Activated CD4-positive, alpha-beta T cell treated with anti-CD3 and anti-CD28 coated beads for 4 hours (primary cell): Measurements from ENCODE around the gene NCF2.

Experiments
- DNase-seq, 2 donors: peaks; one replicate each; pipeline ENCODE4 v3.0.0-alpha.2; 2020

NCF2 gene

DNA sequence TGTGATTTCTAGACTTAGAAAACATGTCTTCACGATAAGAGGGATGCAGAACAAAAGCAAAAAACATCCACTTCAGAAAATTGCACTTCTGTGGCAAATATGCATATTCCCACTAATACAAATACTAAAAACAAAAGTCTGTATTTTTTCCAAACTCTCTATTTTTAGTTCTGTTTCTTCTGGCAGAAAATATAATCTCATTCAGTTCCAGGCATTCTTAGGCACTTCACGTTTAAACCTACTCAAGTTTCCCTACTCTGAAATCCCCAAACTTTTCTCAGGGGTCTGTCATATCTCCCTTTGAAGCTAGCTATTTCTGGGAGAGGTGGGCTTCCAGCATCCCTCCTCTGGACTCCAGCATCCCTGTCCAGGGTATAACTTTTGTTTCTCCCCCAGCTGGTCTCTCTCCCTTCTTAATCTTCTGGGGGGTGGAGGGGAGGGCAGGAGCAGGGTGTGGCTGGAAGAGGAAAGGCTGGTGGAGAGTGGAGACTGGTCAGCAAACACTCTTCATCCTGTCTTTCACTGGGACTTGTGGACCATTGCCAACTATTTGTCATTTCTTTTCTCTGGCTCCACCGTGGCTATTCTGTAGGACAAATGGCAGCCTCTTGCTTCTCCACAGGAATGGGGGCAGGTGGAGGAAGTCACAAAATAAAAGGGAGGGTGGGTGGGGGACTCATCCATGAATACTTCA is 19.6 kb upstream of the NCF2 start:
- DNase-seq, result no peak

DNA sequence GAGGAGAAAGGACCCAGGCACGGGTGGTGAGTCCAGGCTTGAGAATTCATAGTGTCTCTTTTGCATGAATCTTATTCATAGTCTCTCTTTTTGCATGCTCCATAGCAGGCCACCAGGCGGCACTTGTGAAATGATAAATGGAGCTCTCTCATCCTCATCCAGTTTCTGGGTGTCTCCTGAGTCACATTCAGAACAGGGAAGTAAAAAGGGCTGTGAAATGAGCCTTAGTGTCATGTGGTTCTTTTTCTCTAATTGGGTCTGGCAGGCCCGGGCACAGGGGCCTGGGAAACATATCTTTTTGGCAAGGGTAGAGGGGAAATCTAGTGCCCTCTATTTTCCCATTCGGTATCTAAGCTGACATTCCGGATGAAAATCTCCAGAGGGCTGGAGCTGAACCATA is 19.1 kb upstream of the NCF2 start:
- no peak for DNase-seq

DNA sequence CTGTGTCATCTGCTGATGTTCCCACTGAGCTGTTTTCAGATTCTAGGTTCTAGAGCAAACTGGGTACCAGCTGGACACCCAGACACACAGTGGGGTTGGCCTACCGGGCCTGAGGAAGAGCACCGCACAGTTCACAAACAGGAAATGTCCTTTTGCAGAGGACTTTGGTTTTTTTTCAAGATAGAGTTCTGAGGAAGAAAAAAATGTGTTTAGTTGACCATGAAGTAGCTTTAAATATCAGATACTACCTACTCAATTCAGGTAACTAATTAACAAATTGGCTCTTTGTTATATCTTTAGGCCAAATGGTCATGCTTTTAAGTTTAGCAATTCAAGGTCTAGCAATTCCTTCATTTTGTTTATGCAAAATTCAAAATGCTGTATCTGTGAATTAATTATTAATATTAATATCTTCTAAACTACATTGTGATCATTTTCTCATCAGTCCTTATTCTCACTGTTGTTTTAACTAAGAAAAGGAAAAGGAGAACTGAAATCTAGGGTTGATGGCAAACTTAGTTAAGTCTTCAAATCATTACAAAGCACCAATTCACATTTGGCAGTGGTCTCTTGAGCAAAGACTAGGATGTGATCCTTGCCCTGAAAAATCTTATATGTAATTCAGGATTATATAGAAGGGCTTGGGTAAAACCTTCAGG is 17.2 kb upstream of the NCF2 start:
- DNase-seq, result no peak

DNA sequence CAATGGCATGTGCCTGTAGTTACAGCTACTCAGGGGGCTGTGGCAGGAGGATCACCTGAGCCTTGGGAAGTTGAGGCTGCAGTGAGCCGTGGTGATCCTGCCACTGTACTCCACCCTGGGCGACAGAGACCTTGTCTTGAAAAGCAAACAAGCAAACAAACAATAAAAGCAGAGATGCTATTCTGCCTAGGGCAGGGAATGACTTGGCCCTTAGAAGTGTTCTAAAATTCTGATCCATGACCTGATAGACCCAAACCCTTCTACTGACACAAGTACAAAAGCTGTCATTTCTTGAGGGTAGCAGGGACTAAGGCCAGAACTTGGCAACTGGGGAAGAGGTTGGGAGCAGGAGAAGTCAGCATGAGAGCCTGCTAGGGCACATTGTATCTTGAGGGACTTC is 15.6 kb upstream of the NCF2 start:
- no peak for DNase-seq

DNA sequence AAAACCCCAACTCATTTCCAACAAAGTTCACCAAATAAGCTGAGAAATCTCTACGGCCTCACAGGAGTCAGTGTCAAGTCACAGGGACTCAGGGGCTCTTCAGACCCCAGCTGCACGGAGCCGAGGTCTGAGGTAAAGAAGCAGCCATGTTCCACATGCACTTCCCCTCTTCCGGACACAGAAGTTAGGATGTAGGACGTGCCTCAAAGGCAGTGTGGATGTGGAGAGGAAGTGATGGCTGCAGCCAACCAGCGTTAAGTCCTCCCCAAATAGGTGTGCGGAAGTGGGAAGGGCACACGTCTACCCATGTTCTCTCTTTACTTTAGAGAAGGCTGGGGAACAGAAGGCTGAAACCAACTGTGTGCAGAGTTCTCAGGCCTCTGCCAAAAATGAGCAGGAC is 14.6 kb upstream of the NCF2 start:
- DNase-seq, result no peak

DNA sequence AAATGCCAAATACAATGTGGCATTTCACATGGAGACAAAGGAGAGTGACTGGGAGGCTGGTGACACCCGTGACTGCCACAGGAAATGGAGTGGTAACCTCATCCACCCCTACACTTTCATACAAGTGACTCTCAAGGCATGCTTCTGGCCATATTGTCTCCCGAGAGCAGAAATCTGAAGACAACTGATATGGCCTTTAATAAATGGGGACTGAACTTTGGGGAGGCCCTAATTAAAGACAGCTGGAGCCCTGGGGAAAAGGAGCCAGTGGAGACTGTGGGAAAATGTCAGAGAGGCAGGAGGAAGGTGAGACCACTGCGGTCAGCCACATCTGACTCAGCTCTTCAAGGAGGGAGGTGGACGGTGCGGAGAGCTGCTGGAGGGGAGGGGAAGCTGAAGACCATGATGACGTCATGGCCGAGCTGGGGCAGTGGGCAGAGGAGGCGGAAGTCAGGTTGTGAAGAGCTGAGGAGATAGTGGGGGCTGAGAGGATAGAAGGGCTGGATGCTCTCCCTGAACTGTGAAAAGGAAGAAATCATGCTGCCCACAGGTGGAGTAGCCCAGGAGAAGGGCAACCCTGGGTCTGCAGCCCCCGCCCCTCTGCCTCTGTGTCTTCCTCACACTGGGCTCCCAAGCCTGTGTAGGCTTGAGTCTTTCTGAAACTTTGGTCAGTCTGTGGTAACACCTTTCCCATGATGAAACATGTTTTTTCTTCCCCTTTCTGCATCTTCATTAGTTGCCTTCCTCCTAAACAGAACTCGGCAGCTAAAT is 14.0 kb upstream of the NCF2 start:
- no peak for DNase-seq

DNA sequence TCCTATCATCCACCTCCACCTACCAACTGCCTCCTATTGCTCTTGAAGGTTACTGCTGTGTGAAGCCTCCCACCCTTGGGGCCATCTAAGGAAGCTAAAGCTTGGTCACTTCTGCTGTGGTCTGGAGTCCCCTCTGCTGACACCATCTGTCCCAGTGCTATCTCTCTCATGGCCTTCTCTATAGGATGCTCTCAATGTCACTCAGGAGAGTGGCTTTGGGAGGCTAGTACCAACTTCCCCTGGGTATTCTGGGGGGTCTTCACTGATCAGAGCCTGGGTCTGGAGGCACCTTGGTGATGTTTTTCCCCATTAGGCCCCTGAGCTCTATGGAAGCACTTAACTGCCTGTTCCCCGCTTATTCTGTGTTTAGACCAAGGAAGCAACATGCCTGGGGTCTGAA is 12.3 kb upstream of the NCF2 start:
- no peak for DNase-seq

DNA sequence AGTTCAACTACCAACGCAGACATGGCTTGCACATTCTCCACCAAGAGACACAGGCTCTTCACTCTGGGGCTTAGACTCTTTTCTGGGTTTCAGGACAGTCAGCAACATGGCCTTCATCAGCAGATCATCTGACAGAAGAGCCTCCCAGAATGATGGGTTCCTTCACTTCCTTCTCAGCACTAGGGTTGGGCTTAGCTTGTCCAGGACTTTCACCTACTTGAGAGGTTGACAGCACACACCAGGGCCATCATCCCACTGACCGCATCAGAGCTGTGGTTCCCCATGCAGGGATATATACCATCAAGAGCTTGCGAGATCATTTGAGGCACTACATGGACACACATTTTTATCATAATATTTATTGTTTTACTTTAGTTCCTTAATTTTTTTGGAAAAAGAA is 10.4 kb upstream of the NCF2 start:
- DNase-seq, result no peak

DNA sequence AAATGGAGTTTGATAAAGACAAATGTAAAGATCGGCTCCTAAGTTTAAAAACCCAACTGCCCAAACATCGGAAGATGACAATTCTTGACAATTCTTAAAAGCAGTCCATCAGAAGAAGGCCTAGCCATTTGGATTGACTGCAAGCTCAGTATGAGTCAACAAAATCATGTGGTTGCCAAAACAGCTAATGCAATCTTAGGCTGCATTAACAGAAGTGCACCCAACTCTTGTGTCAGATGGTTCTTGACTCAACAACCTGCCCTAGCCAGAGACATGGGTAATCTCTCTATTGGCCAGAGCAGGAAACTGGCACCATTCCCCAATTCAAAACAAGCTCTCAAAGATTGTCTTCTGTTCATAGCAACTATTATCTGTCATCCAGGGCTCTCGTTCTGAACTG is 9.9 kb upstream of the NCF2 start:
- no peak for DNase-seq

DNA sequence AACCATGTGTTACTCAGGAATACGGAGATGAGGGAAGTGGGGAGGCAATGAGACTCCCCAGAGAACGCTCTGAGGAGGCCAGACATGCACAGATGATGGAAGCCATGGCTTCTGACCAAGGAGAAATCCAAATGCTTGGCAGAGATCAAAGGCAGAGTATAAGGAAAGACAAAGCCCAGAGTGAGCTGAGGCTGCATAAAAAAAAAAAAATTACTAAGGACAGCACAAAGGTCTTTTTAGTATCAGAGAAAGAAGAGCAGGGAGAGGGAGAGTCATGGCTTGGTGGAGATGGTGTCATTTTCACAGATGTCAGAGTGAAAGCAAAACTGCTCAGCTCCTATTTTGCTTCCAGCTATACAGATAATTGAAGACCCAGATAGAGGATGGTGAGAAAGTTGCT is 8.1 kb upstream of the NCF2 start:
- DNase-seq, result no peak

DNA sequence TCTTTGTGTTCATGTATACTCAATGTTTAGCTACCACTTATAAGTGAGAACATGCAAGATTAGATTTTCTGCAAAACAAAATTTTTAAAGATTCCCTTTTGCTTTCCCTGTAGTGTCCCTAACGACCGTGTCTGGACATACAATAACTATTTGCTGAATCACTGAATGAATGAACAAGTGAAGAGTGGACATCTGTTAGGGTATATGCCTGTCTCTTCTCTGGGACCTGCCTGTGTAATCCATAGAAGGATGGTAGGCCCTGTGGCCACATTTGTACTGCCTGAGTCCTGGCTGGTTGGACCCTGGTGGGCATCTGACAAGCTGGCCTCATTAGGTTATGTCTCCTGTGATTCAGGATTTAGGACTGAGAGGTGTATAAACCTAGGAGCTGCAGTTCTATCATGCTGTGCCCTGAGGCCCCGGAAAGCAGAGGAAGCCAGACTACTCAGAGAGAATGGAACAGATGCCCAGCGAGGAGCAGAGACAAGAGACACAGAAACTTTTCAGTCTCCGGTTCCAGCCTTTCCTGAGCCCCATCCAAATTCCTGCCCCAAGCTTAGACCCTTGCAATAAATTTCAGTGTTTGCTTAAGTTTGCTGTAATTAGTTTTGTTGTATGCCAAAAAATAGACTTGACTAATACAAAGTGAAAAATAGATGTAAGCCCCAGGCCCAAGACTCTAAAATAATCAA is 7.5 kb upstream of the NCF2 start:
- DNase-seq, result no peak

DNA sequence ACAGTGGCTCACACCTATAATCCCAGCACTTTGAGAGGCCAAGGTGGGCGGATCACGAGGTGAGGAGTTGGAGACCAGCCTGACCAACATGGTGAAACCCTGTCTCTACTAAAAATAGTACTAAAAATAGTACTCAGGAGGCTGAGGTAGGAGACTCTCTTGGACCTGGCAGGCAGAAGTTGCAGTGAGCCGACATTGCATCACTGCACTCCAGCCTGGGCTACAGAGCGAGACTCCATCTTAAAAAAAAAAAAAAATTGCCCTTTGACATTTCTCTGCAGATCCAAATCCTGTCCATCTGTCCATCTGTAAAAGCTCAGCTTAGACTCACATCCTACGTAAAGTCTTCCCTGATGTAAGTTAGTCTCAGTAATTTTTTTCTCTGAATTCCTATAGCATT is 6.2 kb upstream of the NCF2 start:
- no peak for DNase-seq

DNA sequence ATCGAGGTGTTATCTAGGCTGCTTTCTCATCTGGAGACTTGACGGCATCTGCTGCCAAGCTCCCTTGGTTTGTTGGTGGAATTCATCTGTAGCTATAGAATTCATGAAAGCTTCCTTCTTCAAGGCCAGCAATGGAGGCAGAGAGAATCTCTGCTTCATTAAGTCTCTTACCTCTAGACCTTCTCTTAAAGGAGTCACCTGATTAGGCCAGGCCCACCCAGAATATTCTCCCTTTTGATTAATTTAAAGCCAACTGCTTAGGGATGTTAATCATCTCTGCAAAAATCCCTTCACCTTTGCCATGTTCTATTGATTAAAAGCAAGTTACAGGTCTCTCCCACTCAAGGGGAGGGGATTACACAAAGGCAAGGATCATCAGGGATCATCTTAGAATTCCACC is 5.3 kb upstream of the NCF2 start:
- no peak for DNase-seq

DNA sequence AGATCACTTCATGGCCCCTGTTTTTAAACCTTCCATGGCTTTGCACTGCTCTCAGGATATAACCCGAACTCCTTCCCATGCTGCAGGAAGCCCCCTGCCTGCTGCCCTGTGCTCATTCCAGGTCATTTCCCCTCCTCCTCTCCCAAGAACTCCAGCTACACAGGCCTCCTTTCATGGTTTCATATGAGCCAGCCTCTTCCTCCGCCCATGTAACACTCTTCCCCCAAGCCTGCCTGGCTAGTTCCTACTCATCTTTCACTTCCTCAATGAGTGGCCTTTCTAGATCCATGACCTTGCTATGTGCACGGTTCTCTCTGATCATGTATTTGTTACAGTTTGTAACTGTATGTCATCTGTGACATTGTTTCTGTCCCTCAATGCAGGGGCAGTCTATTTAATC is 3.1 kb upstream of the NCF2 start:
- no peak for DNase-seq

DNA sequence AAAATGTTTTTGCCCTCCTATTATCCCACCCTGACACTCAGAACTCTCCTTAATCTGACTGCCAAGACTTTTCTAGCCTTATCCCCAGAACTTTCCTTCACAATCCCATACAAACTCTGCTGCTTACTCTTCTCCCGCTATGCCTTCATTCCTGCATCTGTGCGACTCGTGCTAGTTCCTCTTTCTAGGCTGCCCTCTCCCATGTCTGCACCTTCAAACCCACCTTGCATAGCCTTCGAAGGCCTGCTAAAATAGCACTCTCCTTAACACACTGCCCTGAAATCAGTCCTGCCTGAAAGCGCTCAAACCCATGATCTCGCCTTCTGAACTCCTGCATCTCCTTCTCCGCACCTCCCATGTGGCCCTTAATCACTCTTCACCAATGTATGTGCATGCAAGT is 2.5 kb upstream of the NCF2 start:
- no peak for DNase-seq

DNA sequence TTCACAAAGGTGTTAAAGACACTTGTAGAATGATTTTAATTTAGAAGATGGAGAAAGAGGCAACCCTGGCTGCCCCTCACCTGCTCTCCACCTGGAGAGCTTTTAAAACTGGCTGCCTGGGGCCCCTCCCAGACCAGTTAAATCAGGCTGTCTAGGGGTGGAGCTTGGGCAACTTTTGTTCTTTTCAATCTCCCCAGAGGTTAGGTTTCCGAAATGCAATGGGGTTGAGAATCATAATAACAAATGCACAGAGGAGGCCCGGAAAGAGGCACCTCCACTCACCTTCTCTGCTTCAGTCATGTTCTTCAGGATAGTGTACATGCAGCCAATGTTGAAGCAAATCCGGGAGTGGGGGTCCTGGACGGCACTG is 400 bp downstream of the NCF2 start:
- no peak for DNase-seq

DNA sequence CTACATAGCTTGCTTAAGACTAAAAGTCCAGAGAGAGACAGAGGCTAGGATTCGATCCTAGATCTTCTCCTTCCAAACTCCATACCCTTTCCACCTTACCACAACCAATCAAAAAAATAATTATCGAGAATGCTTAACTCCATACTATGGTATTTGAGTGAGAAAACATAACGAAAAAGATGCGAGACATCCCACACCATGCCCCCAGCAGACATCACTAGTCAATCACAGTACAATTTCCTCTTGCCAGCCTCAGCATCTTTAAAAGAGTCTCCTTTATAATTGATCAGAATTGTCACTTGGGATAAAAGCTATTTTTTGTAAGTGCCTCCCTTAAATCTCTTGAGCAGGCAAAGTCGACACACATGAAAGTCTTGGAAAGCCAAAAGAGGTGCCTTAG is 875 bp downstream of the NCF2 start:
- no peak for DNase-seq

DNA sequence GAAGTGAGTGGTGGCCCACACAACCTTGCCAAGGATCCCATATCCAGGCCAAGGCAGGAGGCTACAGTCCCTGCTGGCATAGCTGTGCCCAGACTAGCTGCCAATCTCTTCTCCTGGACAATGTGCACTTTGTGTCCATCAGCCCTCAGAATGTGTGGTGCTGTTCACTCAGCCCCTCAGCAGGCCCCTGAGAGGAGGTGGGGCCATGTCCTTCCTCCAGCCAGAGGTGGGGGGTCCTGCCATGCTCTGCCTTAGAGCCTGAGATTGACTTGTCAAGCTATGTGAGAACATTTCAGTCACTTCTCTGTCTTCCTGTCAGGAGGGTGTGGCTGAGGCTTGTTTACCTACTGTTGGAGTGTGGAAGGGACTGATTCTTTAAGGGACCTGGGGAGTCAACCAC is 1.4 kb downstream of the NCF2 start:
- no peak for DNase-seq

DNA sequence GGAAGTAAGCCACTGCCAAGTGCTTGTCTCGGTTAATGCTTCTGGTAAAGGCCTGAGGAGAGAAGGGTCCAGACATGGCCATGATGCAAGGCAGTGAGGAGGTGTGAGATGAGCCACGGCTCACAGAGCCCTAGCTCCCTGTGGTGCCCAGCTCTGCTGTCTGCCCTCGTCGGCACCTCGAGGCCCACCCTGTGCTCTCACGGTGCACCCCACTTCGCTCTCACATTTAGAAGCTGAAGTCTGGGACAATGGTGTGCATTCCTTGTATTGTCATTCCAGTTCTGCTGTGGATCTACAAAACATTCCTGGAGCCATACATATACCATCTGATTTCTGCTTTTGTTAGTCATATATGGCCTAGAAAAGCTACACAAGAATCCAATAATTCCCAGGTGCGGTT is 3.3 kb downstream of the NCF2 start:
- DNase-seq, result no peak

DNA sequence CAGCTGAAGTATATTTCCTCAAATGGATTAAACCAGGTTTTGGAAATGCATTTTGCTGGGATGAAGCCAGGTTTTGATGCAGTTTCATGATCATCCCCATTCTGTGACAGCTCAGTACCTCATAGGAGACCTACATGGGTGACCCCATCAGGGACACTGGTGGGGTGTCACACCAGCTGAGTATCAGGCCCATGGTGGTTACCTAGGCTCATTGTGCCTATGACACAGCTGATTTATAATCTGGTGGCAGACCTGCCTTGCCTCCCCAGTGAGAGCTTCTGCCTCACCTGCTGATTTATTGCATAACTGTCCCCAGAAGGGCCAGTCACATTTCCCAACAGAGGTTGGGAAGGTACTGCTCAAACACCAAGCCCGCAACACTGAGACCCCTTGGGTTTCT is 3.8 kb downstream of the NCF2 start:
- no peak for DNase-seq

DNA sequence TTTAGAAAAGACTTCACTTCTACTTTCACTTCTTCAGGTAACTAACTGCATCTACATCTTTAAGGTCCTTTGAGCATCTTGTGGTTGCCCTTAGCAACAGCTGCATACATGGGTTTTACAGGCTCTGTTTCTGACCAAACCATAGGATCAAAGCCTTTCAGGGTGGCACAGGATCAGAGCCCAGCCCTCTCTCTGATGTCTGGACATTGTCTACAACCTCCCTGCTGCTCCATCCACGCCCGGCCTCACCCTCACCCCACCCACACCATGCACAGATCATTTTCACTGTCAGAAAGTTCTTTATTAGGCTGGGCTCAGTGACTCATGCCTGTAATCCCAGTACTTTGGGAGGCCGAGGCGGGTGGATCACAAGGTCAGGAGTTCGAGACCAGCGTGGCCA is 5.2 kb downstream of the NCF2 start:
- DNase-seq, result no peak

DNA sequence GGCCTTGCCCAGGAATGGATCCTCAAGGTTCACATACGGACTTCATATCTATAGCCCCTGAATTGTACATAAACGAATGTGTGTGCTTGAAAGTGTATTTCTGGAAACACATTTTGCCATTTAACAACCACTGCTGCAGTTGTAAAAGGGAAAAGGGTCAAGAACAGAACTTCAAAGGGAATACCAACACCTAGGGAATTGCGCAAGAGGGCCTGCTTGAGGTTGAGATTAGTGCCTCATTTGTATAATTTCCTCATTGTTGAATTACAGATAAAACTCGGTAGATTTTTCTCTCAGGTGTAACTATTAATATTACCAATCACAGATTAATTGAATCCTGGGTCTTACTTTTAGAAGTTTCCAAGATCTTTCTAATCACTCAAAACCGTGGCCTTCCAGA is 6.1 kb downstream of the NCF2 start:
- DNase-seq, result no peak

DNA sequence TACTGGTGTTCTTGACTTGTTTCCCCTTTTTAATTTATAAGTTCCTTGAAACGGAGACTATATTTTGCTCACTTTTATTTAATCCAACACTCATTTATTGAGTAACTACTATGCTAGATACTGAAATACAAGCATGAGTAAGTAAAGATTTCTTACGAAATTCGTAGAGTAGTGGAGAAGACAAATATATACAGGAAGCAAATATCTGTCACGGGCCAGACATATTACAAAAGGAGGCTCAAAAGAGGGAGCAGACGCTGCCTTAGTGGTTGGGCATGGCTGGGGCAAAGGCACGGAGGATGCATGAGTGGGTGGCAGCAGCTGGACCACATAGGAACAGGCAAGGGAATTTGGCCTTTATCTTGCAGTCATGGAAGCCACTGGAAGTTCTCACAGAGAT is 6.8 kb downstream of the NCF2 start:
- DNase-seq, result no peak
